ENCODE results near the gene NKIRAS2. TPM values are rescaled to one million over a fixed set of nuclear protein-coding genes. Genes with fewer than 3 reads are reported as not detected.

The NKIRAS2 gene
- total and polyA plus RNA-seq, 2 of the 13 experiments (the other 11 are each of a cell fraction or from before 2014, with no cell fraction given) = 27.9 to 42.0 TPM

GRCh38 chr17:42071810-42072209, 51.9 kb downstream of the NKIRAS2 start:
- H4K20me1 ChIP-seq (ENCODE audit: insufficient read depth, low read length) = no peaks in the 10 kb centered on the region
- no peaks in the 10 kb centered on the region for H3K9me3 ChIP-seq (ENCODE audit: low read length)
- intact Hi-C loops (cut with micrococcal nuclease; ENCODE audit: unreplicated experiment) = no loop called here
- ChIA-PET POLR2A (interaction anchor here (0.9 to 1.2 kb wide), 2 partner anchors 20 to 40 kb away, joined by 3 to 4 read pairs; partner anchors contain the start of gene DHX58), CTCF (ENCODE audit: low intra/inter-chr PET ratio, low total read pairs) (interaction anchor here (1.0 to 1.5 kb wide), 2 partner anchors 27 to 109 kb away, joined by 3 to 4 read pairs; partner anchors contain the start of gene ZNF385C)
- no peak overlapping the region for H3K9ac ChIP-seq (ENCODE audit: insufficient read depth, low read depth, low read length)
- TF ChIP-seq ZNF605 (CRISPR knock-in tag; IDR thresholded peaks at IDR 0.05) = 0 out of 2 replicates have a peak, but pooled peaks have one; percentile 25
- TF ChIP-seq NFIB (CRISPR knock-in tag; IDR thresholded peaks at IDR 0.05; ENCODE audit: borderline replicate concordance) = no peak
- no peaks in the 10 kb centered on the region for H3K36me3 ChIP-seq (replicated peaks in 1 of 2; ENCODE audit: control insufficient read depth in 1 of 2, insufficient read depth in 2 of 2, low read length in 2 of 2)
- ATAC-seq (no peak), FAIRE-seq (no peak), DNase-seq (ENCODE audit: low spot score) (no peak)
- no peak overlapping the region for H3K27ac ChIP-seq (ENCODE audit: extremely low read length, insufficient read depth, low read length)
- no peaks in the 10 kb centered on the region for H3K79me2 ChIP-seq (ENCODE audit: insufficient read depth, low read length)
- no peak overlapping the region; a peak in 1 of 6 replicates for H3K4me3 ChIP-seq (replicated peaks in 1 of 3; ENCODE audit: insufficient read depth in 1 of 3, low read depth in 2 of 3, low read length in 3 of 3)
- no peak overlapping the region for H2AFZ ChIP-seq (ENCODE audit: low read length)
- WGBS (ENCODE audit: low lambda C conversion rate) = 28% methylated on average over 3 of the region's 3 CpGs
- BruUV-seq (replicated peaks) = no TSS peak
- peak overlapping the region; percentile 78 for H3K4me2 ChIP-seq (ENCODE audit: low read depth, low read length)
- in situ Hi-C loops (cut with HindIII; ENCODE audit: extremely low pct_ligation_motif_present, low pct_unique_long_range_greater_than_20kb) = no loop called here
- H3K4me1 ChIP-seq (ENCODE audit: insufficient read depth, low read length) = peaks cover 48% of the 10 kb centered on the region
- H3K27me3 ChIP-seq (ENCODE audit: control insufficient read depth in 1 of 2, insufficient read depth in 2 of 2, low read length in 2 of 2) = peaks cover 2 to 29% of the 10 kb centered on the region in 2 experiments; a peak in 4 of 5 replicates

- Histone ChIP-seq H3K4me1 (ENCODE audit: insufficient read depth, low read length) (peaks cover 51% of the 10 kb centered on the region), H3K27me3 (ENCODE audit: control insufficient read depth in 1 of 2, insufficient read depth in 2 of 2, low read length in 2 of 2) (peaks cover 2 to 29% of the 10 kb centered on the region in 2 experiments; a peak in 4 of 5 replicates), H2AFZ (ENCODE audit: low read length) (no peak overlapping the region), H3K79me2 (ENCODE audit: insufficient read depth, low read length) (no peaks in the 10 kb centered on the region), H3K4me3 (replicated peaks in 1 of 3; ENCODE audit: insufficient read depth in 1 of 3, low read depth in 2 of 3, low read length in 3 of 3) (peak overlapping the region; percentile 46 to 73 (median 50)), H4K20me1 (ENCODE audit: insufficient read depth, low read length) (no peaks in the 10 kb centered on the region), H3K9me3 (ENCODE audit: low read length) (no peaks in the 10 kb centered on the region), H3K9ac (ENCODE audit: insufficient read depth, low read depth, low read length) (no peak overlapping the region), H3K4me2 (ENCODE audit: low read depth, low read length) (peak overlapping the region; percentile 78), H3K27ac (ENCODE audit: extremely low read length, insufficient read depth, low read length) (no peak overlapping the region), H3K36me3 (replicated peaks in 1 of 2; ENCODE audit: control insufficient read depth in 1 of 2, insufficient read depth in 2 of 2, low read length in 2 of 2) (no peaks in the 10 kb centered on the region)
- peak; percentile 86 for ATAC-seq
- no TSS peak for BruUV-seq (replicated peaks)
- FAIRE-seq = no peak
- ChIA-PET POLR2A (interaction anchor here (0.9 to 1.2 kb wide), 2 partner anchors 19 to 40 kb away, joined by 3 to 4 read pairs; partner anchors contain the start of gene DHX58), CTCF (ENCODE audit: low intra/inter-chr PET ratio, low total read pairs) (interaction anchor here (1.0 to 1.5 kb wide), 2 partner anchors 26 to 110 kb away, joined by 3 to 4 read pairs; partner anchors contain the start of gene ZNF385C)
- no peak for DNase-seq (ENCODE audit: low spot score)
- in situ Hi-C loops (cut with HindIII; ENCODE audit: extremely low pct_ligation_motif_present, low pct_unique_long_range_greater_than_20kb) (no loop called here), intact Hi-C loops (cut with micrococcal nuclease; ENCODE audit: unreplicated experiment) (no loop called here)
- 30% methylated on average over 20 of the region's 67 CpGs for WGBS (ENCODE audit: low lambda C conversion rate)
- TF ChIP-seq PCBP1 (IDR thresholded peaks at IDR 0.05; ENCODE audit: borderline replicate concordance, low read depth, low read length) (no peak), GABPB1 (CRISPR knock-in tag; IDR thresholded peaks at IDR 0.05) (peak; percentile 16; the same call in 1 of the 2 replicates), ZNF772 (CRISPR knock-in tag; IDR thresholded peaks at IDR 0.05) (0 out of 2 replicates have a peak, but pooled peaks have one; percentile 25), KDM5B (CRISPR knock-in tag; IDR thresholded peaks at IDR 0.05; ENCODE audit: borderline replicate concordance) (no peak), UBTF (CRISPR knock-in tag; IDR thresholded peaks at IDR 0.05) (peak; percentile 59; the same call in 1 of the 2 replicates), POGK (CRISPR knock-in tag; conservative IDR thresholded peaks at IDR 0.05) (0 out of 2 replicates have a peak, but pooled peaks have one; percentile 46), ZSCAN31 (CRISPR knock-in tag; IDR thresholded peaks at IDR 0.05; ENCODE audit: low read depth) (0 out of 2 replicates have a peak, but pooled peaks have one; percentile 49)
Observed at GRCh38 chr17:42072323-42073187, 52.7 kb downstream of the NKIRAS2 start.

Measured in HepG2 (cell line).